Forelimb muscle (tissue), 1 donor: ENCODE measurements around the gene PHYKPL. TPM values are rescaled to one million over a fixed set of nuclear protein-coding genes. Genes with fewer than 3 reads are reported as not detected.
"Not testable (repeated sequence)": the region's sequence is repeated elsewhere in the genome, so short reads cannot be mapped to it uniquely, and the experiment has no call there.

ENCODE experiments used
- DNase-seq: peaks from one replicate; pipeline ENCODE4 v3.0.0-alpha.2; 2013; ENCODE audit warnings: low read depth
- polyA plus RNA-seq: library from polyadenylated mRNA; unstranded; fragments of 120-200 nt; gene quantifications from one replicate; pipeline ENCODE4 v1.2.1, GENCODE V29; 2013; ENCODE audit not compliant: insufficient read length

The PHYKPL gene
- polyA plus RNA-seq, 1 donor: 74.4 TPM

GRCh38 chr5:178264044-178264443 is 31.4 kb upstream of the PHYKPL start:
- no peak for DNase-seq

DNA sequence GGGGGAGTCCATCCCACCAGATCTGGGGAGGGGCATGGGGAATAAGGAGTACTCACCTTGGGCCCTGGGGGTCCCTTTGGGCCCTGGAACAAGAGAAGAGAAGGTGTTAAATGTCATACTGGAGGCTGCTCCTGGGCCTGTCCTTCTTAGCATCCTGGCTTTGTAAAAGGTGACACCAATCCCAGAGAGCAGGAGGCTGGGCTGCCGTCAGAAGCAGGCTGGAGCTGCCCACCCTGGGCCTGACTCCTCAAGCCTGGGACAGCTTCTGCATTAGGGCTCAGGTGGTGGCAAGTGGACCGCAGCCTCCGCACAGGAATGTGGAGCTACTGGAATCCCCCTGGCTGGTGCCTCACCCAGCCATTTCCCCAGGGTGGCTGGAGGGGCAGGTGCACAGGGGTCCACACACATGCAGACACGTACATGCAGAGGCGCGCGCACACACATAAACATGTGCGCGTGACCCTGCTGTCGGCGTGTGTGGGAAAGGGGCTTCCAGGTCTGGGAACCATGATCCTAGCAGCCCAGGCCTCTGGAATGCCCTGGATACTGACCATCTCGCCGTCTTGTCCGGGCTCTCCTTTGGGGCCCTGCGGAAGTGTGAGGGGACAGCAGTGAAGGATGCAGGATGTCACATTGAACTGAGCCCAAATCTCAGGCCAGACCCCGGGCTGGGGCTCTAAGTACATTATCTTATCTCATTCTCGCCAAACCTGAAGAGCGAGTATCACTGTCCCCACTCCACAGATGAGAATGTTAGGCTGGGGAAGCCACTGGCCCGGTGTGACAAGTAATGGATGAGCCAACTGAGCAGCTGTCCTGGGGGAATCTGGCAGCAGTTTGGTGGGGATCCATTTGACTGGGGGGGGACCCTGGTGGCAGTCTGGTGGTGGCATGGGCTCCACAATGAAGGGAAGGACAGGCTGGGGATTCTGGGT is 29.3 kb upstream of the PHYKPL start:
- no peak for DNase-seq

DNA sequence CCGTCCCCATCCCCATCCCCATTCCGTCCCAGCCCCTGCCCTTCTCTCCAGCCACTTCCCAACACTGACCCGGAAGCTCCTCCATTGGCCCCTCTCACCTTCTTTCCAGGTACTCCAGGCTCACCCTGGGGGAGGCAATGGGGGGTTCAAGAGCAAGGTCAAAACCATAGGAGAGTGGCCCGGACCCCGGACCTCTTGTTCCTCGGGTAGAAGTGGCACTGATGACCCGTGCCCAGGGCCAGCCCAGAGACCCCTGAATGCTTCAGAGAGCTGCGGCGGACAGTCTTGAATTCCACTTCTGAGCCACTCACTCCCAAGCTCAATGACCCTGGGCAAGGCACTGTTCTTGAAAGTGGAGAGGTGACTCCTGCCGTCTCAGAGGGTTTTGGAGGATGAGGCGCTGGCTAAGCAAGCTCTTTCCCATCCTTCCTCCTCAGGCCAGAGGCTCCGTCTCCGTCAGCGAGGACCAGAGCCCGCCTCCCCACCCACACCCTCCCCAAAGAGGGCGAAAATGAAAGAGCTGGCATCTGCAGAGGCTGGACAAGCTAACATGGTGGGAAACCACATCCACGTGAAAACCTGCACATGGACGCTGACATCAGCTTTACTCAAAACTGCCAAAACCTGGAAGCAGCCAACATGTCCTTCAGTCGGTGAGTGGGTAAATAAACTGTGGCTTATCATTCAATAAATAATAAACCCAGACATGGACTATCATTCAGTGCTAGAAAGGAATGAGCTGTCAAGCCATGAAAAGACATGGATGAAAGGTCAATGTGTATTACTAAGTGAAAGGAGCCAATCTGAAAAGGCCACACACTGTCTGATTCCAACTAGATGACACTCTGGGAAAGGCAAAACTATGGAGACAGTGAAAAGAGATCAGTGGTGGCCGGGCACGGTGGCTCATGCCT is 27.3 kb upstream of the PHYKPL start:
- DNase-seq: no peak

DNA sequence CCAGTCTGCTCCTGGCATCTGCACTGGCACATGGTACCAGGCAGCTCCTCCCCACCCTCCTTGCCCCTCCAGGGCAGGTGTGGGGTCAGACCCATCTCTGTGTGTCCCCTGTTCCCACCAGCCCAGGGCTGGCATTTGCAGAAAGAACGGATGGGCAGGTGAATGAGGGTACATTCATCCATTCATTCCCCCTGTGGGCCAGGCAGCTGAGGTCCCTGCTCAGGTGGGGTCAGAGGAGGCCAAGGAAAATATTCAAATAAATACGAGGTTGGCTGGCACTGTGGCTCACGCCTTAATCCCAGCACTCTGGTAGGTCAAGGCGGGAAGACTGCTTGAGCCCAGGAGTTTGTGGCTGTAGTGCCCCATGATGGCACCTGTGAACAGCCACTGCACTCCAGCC is 25.0 kb upstream of the PHYKPL start:
- no peak for DNase-seq

- no peak for DNase-seq
These were observed 24.1 kb upstream of the PHYKPL start for GRCh38 chr5:178256746-178257145.

DNA sequence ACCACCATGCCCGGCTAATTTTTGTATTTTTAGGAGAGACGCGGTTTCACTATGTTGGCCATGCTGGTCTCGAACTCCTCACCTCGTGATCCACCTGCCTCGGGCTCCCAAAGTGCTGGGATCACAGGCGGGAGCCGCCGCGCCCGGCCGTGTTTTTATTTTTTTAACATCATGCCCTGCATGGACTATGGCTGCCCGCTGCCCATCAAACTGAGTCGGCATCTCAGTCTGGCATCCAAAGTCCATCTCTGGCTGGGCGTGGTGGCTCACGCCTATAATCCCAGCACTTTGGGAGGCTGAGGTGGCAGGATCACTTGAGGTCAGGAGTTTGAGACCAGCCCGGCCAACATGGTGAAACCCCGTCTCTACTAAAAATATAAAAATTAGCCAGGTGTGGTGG is 21.0 kb upstream of the PHYKPL start:
- not testable (repeated sequence) for DNase-seq

DNA sequence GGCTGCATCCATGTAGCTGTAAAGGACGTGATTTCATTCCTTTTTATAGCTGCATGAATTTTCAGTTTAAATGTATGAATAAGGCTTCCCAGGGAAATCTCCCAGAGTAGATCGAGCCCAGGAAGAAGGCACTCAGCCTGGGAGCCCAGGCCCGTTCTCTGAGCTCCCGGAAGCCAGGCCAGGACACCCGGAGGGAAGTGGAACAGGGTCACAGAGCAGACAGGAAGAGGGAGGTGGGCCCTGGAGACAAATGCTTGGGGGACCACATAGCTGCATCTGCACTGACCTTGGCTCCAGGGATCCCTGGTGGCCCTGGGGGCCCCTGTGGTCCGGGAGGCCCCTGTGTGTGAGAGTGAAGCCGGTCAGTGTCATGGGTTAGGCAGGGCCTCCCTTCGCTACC is 19.7 kb upstream of the PHYKPL start:
- DNase-seq: no peak

DNA sequence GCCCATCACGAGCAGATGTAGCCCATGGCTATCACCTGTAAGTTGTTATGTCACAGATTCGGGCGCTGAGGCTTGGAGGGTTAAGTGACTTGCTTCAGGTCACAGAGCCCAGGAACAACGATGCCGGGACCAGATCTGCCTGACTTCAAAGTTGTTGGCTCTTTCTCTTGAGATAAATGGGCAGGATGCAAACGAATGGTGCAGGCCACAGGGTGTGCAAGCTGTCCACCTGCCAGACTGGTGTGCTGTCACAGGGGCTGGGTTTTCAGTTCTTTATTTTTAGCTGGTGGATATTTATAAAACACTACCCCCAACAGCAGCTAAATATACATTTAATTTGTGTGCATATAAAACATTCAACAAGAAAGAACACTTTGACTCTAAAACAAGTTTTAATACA is 17.7 kb upstream of the PHYKPL start:
- DNase-seq: no peak

DNA sequence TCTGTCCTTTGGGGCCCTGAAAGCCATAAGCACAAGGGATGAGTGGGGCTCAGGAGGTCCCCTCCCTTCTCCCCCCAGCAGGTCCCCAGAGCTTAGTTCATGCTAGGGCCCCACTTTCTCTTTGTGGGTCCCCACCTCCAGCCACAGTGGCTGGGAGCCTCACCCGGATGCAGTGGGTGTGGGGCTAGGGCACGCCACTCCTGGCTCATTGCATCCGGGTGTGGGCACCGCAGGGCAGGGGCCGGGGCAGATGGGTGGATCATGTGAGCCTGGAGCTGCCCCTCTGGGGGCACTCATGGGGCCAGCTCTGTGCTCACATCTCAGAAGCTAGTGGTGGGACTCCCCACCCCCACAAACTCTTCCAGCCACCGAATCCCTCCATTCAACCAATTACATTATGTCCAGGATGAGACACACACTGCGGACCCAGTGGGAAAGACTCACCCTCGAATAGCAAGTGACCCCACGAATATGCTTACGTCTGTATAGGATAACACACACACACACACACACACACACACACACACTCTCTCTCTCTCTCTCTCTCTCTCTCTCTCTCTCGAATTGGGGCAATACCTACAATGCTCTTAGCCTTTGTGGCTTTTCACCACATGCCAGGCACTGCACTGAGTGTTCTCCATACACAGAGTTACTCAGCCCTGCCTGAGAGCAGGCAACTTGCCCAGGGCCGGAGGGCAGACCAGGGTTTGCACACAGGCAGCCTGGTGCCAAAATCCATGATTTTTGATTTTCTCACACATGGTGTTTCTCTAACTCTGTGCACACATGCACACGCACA is 16.8 kb upstream of the PHYKPL start:
- no peak for DNase-seq

DNA sequence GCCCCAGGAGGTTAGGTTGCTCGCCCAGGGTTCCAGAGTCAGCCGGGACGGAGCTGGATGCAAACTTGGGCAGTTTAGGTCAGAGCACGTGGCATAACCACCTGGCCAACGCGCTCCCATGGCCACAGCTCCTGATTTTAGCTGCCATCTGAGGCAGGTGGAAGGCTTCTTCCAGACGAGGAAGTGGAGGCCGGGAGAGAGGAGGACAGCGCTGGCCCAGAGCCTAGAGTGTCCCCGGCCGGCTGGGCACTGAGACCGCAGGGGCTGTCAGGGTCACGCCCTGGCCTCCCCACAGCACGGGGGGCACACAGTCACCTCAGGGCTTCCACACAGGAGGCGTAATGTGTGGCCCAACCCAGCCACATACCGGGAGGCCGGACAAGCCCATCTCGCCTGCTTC is 16.1 kb upstream of the PHYKPL start:
- no peak for DNase-seq

GRCh38 chr5:178247481-178248456 is 15.2 kb upstream of the PHYKPL start:
- DNase-seq: no peak

DNA sequence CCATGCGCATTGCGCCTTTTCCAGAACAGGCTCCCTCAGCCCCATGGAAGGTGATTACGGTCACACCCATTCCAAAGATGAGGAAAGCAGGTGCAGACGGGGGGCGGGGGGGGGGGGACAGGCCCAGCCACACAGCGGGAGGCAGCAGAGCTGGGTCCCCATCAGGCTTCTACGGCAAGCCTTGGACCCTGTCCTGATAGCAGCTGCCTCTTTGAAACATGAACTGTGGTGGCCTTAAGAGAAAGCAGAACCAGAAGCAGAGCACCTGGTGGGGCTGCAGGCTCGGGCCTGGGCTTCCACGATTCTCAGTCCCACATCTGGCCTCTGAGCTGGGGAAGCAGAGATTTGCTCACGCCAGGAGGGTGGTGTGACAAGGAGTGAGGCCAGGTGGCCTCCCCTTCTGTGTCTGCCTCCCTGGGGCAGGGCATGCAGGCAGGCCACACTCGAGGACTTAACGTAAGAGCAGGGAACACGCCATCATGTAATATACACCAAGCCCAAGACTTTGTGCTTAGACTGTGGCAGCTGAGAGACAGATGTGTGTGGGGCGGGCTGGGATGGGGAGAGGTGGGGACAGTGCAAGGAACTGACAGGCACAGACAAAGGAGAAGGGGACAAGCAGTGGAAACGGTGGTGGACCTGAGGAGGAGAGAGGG is 14.2 kb upstream of the PHYKPL start:
- no peak for DNase-seq

GRCh38 chr5:178245389-178245788 is 12.8 kb upstream of the PHYKPL start:
- DNase-seq: no peak

DNA sequence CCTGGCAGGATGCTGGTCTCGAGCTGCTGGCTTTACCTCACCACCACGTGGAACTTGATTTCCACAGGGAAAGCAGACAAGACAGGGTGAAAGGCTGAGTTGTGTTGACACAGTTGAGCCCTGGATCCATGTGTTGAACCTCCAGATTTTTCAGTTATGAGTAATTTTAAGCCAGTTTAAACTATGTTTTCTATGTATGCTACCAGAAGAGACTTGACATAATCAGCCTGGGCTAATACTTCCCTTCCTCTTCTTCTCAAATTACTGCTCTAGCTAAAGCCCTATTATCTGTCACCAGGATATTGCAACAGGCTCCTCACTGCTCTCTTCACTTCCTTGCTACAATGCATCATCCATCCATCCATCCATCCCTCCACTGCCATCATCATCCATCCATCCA is 12.0 kb upstream of the PHYKPL start:
- DNase-seq: no peak

GRCh38 chr5:178242416-178242815 is 9.8 kb upstream of the PHYKPL start:
- DNase-seq: no peak

GRCh38 chr5:178241688-178242231 is 9.2 kb upstream of the PHYKPL start:
- DNase-seq: no peak

DNA sequence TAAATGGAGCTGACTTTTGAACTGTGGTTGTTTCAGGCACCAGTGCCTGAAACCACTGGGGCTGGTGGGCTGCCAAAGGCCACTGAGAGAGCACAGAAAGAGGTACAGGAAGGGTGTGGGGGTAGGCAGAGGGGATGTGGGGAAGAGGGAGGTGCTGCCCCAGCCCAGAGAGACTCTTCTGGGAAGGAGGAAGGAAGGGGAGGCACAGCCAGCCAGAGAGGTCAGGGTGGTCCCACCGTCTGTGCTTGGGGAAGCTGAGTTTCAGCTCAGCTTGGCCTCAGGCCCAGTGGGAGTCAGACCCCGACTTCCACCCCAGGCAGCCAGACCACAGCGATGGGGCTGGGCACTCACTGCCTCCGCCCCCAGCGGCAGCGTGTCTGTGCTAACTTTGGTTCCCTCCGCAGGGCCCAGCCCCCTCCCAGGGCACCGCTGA is 8.6 kb upstream of the PHYKPL start:
- DNase-seq: no peak

- no peak for DNase-seq
These were observed 8.2 kb upstream of the PHYKPL start for GRCh38 chr5:178240766-178241165.

DNA sequence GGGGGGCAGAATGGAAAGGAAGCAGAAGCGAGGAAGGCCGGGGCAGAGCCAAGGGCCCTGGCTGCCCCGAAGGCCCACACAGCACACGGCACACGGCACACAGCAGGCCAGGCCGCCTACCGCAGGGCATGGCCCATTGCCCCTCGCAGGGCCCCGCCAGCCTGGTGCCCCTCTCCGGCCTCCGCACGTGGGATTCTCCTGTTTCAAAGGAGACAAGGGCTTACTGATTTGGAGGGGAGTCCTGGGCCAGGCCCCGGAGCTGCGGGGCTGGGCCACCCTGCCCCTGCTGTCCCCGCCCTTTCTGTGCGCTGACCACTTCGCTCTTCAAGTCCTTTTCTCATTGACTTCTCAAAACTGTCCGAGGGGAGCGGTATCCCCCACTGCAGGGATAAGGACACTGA is 7.7 kb upstream of the PHYKPL start:
- DNase-seq: no peak
